Measurements from ENCODE around the gene PTH2.

GRCh38 chr19:49396738-49397505 lies 26.3 kb downstream of the PTH2 start:
- TF ChIP-seq CTCF (IDR thresholded peaks at IDR 0.05; ENCODE audit: poor library complexity, severe bottlenecking): no peak
- TF ChIP-seq EZH2 (IDR thresholded peaks at IDR 0.05; ENCODE audit: borderline replicate concordance, insufficient read depth, low read length, poor library complexity, severe bottlenecking): no peak
- no peak for TF ChIP-seq SMC3 (conservative IDR thresholded peaks at IDR 0.05; ENCODE audit: poor library complexity)
- no peak for TF ChIP-seq EP300 (conservative IDR thresholded peaks at IDR 0.05; ENCODE audit: poor library complexity, severe bottlenecking)
- no peak for TF ChIP-seq REST (IDR thresholded peaks at IDR 0.05; ENCODE audit: borderline replicate concordance)
- TF ChIP-seq RAD21 (conservative IDR thresholded peaks at IDR 0.05): no peak
- TF ChIP-seq TAF1 (IDR thresholded peaks at IDR 0.05; ENCODE audit: low read depth): no peak
- TF ChIP-seq POLR2AphosphoS5 (IDR thresholded peaks at IDR 0.05): no peak

Data from neural cell (in vitro differentiated cells).